CD4-positive, CD25-positive, alpha-beta regulatory T cell (primary cell): ENCODE measurements around the gene ALDH3B2. TPM values are rescaled to one million over a fixed set of nuclear protein-coding genes. Genes with fewer than 3 reads are reported as not detected.
A peak's percentile ranks its signal among the peaks of the same experiment; 100 is the strongest.

ENCODE experiments used
- ATAC-seq, 2 donors: fragments of 150-1000 bp; cut with Tn5 transposase; one replicate each; pipeline ENCODE4 v1.10.0; 2021; ENCODE audit warnings: low read depth in 2 of 2, moderate number of reproducible peaks in 2 of 2, moderate library complexity in 1 of 2
- DNase-seq, 3 donors: peaks; one replicate each; pipeline versions ENCODE4 v3.0.0 to v3.0.0-alpha.2; 2012 to 2022; ENCODE audit warnings: mixed read lengths in 1 of 3
- H3K27ac ChIP-seq: one replicate; pipeline ENCODE4 v1.7.0; 2013; ENCODE audit warnings: mild to moderate bottlenecking, low read length; ENCODE audit not compliant: insufficient read depth, poor library complexity, severe bottlenecking
- H3K27me3 ChIP-seq: one replicate; pipeline ENCODE4 v1.7.0; 2013; ENCODE audit warnings: low read length; ENCODE audit not compliant: control insufficient read depth, insufficient read depth
- H3K36me3 ChIP-seq: one replicate; pipeline ENCODE4 v1.7.0; 2013; ENCODE audit warnings: mild to moderate bottlenecking, low read length, moderate library complexity; ENCODE audit not compliant: control insufficient read depth, insufficient read depth
- H3K4me1 ChIP-seq: 2 replicates; pipeline ENCODE4 v1.7.0; 2013; ENCODE audit warnings: mild to moderate bottlenecking, low read length; ENCODE audit not compliant: insufficient read depth, control insufficient read depth, poor library complexity, severe bottlenecking
- H3K4me3 ChIP-seq: one replicate; pipeline ENCODE4 v1.7.0; 2013; ENCODE audit warnings: low read depth, mild to moderate bottlenecking, low read length, moderate library complexity
- H3K9me3 ChIP-seq, 2 experiments: 1 replicate in 1 of 2; 2 replicates in 1 of 2; pipeline ENCODE4 v1.7.0; 2013; ENCODE audit warnings: low read length in 2 of 2, mild to moderate bottlenecking in 1 of 2, moderate library complexity in 1 of 2; ENCODE audit not compliant: control insufficient read depth in 2 of 2
- H3K27ac Mint-ChIP-seq, 3 donors: one replicate each; pipeline ENCODE4 v1.8.0; 2020 to 2022; ENCODE audit warnings: mild to moderate bottlenecking in 3 of 3, mixed read lengths in 3 of 3, moderate library complexity in 2 of 3
- H3K27me3 Mint-ChIP-seq: one replicate; pipeline ENCODE4 v1.8.0; 2022; ENCODE audit warnings: mild to moderate bottlenecking, mixed read lengths
- H3K36me3 Mint-ChIP-seq: one replicate; pipeline ENCODE4 v1.8.0; 2020; ENCODE audit warnings: mixed read lengths
- H3K4me1 Mint-ChIP-seq, 4 donors: one replicate each; pipeline ENCODE4 v1.8.0; 2020 to 2022; ENCODE audit warnings: mixed read lengths in 4 of 4, mild to moderate bottlenecking in 1 of 4
- H3K4me3 Mint-ChIP-seq, 4 donors: one replicate each; pipeline ENCODE4 v1.8.0; 2020 to 2022; ENCODE audit warnings: mild to moderate bottlenecking in 4 of 4, mixed read lengths in 4 of 4, moderate library complexity in 3 of 4
- H3K9me3 Mint-ChIP-seq, 7 donors: one replicate each; pipeline ENCODE4 v1.8.0; 2020 to 2022; ENCODE audit warnings: mixed read lengths in 7 of 7, mild to moderate bottlenecking in 3 of 7, moderate library complexity in 2 of 7
- polyA plus RNA-seq, 4 donors: library from polyadenylated mRNA; unstranded; fragments of 300-500 nt; fragmentation: Illumina TruSeq; gene quantifications; one replicate each; pipeline ENCODE4 v1.2.3, GENCODE V29; 2021
- total RNA-seq: library from RNA; stranded (reverse); gene quantifications from one replicate; pipeline ENCODE4 v1.2.3, GENCODE V29; 2022

ALDH3B2 gene
- total and polyA plus RNA-seq, 5 donors from 2014 or later: not detected

GRCh38 chr11:67612751-67613150 is 61.7 kb downstream of the ALDH3B2 start:
- peaks cover 35% of the 10 kb centered on the region for H3K36me3 ChIP-seq
- H3K27ac ChIP-seq: peak overlapping the region; percentile 97
- DNase-seq: no peak
- peaks cover 31% of the 10 kb centered on the region for H3K4me1 ChIP-seq
- H3K9me3 ChIP-seq: no peaks in the 10 kb centered on the region
- Mint-ChIP-seq H3K4me1 (peaks cover 0 to 50% (median 16%) of the 10 kb centered on the region in 4 donors), H3K27me3 (peaks cover 4% of the 10 kb centered on the region), H3K27ac (peak overlapping the region in 2 of 3 donors; percentile 71 to 83), H3K4me3 (peak overlapping the region in 2 of 4 donors; percentile 26 to 38), H3K36me3 (peaks cover 14% of the 10 kb centered on the region), H3K9me3 (no peaks in the 10 kb centered on the region)
- H3K27me3 ChIP-seq: no peaks in the 10 kb centered on the region
- H3K4me3 ChIP-seq: no peak overlapping the region
- ATAC-seq: no peak

Other genes starting within 250 kb of the ALDH3B2 start
- gene RPS6KB2, start 246.1 kb downstream of the ALDH3B2 start, total RNA-seq: 66.0 TPM
- gene RPS6KB2, start 246.1 kb downstream of the ALDH3B2 start, polyA plus RNA-seq: 10 to 100 TPM; 44.4 to 61.5 (median 50.3) TPM
- 291 TPM for gene PTPRCAP, start 236.9 kb downstream of the ALDH3B2 start, total RNA-seq
- 1,000 to 10,000 TPM in 1 of 4 donors, 100 to 1,000 TPM in 3; 829 to 1,084 (median 978) TPM for gene PTPRCAP, start 236.9 kb downstream of the ALDH3B2 start, polyA plus RNA-seq
- gene CORO1B, start 231.1 kb downstream of the ALDH3B2 start, total RNA-seq: 70.5 TPM
- 100 to 1,000 TPM in 1 of 4 donors, 10 to 100 TPM in 3; 46.8 to 109 (median 72.8) TPM for gene CORO1B, start 231.1 kb downstream of the ALDH3B2 start, polyA plus RNA-seq
- gene GPR152, start 221.9 kb downstream of the ALDH3B2 start, total RNA-seq: not detected
- gene GPR152, start 221.9 kb downstream of the ALDH3B2 start, polyA plus RNA-seq: under 1 TPM; 0.13 to 0.84 (median 0.35) TPM
- 13.2 TPM for gene CABP4, start 219.3 kb downstream of the ALDH3B2 start, total RNA-seq
- 1 to 10 TPM in 1 of 4 donors, under 1 TPM in 3; 0.57 to 1.2 (median 0.92) TPM for gene CABP4, start 219.3 kb downstream of the ALDH3B2 start, polyA plus RNA-seq
- 48.7 TPM for gene TMEM134, start 205.4 kb downstream of the ALDH3B2 start, total RNA-seq
- 100 to 1,000 TPM; 148 to 228 (median 172) TPM for gene TMEM134, start 205.4 kb downstream of the ALDH3B2 start, polyA plus RNA-seq
- gene AIP, start 191.6 kb downstream of the ALDH3B2 start, total RNA-seq: 124 TPM
- 100 to 1,000 TPM; 200 to 234 (median 219) TPM for gene AIP, start 191.6 kb downstream of the ALDH3B2 start, polyA plus RNA-seq
- 116 TPM for gene PITPNM1, start 169.3 kb downstream of the ALDH3B2 start, total RNA-seq
- 10 to 100 TPM; 15.7 to 21.3 (median 17.6) TPM for gene PITPNM1, start 169.3 kb downstream of the ALDH3B2 start, polyA plus RNA-seq
- gene CDK2AP2, start 166.5 kb downstream of the ALDH3B2 start, total RNA-seq: 38.5 TPM
- gene CDK2AP2, start 166.5 kb downstream of the ALDH3B2 start, polyA plus RNA-seq: 100 to 1,000 TPM; 113 to 135 (median 128) TPM
- not detected for gene CABP2, start 151.2 kb downstream of the ALDH3B2 start, total RNA-seq
- gene CABP2, start 151.2 kb downstream of the ALDH3B2 start, polyA plus RNA-seq: not detected
- gene GSTP1, start 90.8 kb downstream of the ALDH3B2 start, total RNA-seq: 55.7 TPM
- 100 to 1,000 TPM; 180 to 231 (median 219) TPM for gene GSTP1, start 90.8 kb downstream of the ALDH3B2 start, polyA plus RNA-seq
- 204 TPM for gene NDUFV1, start 67.7 kb downstream of the ALDH3B2 start, total RNA-seq
- 100 to 1,000 TPM; 101 to 128 (median 113) TPM for gene NDUFV1, start 67.7 kb downstream of the ALDH3B2 start, polyA plus RNA-seq
- gene NUDT8, start 44.7 kb downstream of the ALDH3B2 start, total RNA-seq: 1.9 TPM
- 1 to 10 TPM; 1.2 to 3.7 (median 2.6) TPM for gene NUDT8, start 44.7 kb downstream of the ALDH3B2 start, polyA plus RNA-seq
- gene TBX10, start 34.9 kb downstream of the ALDH3B2 start, total RNA-seq: not detected
- not detected for gene TBX10, start 34.9 kb downstream of the ALDH3B2 start, polyA plus RNA-seq
- gene ACY3, start 23.9 kb downstream of the ALDH3B2 start, total RNA-seq: 0.57 TPM
- gene ACY3, start 23.9 kb downstream of the ALDH3B2 start, polyA plus RNA-seq: 1 to 10 TPM in 1 of 4 donors, under 1 TPM in 2, not detected in 1; 0.37 to 1.1 (median 0.59) TPM